ENCODE data around the gene BORCS6. TPM values are rescaled to one million over a fixed set of nuclear protein-coding genes. Genes with fewer than 3 reads are reported as not detected.
A peak's percentile ranks its signal among the peaks of the same experiment; 100 is the strongest.

Gene BORCS6
- total and polyA plus RNA-seq, 2 of the 13 experiments (the other 11 are each of a cell fraction or from before 2014, with no cell fraction given), result 2.0 to 5.1 TPM

- peak; percentile 69; the same call in 1 of the 2 replicates for TF ChIP-seq THRA (CRISPR knock-in tag; IDR thresholded peaks at IDR 0.05; ENCODE audit: borderline replicate concordance)
Observed at GRCh38 chr17:8158267-8159031, 31.5 kb downstream of the BORCS6 start (continued).

- Histone ChIP-seq H3K4me3 (replicated peaks in 1 of 3; ENCODE audit: insufficient read depth in 1 of 3, low read depth in 2 of 3, low read length in 3 of 3) (peak overlapping the region; percentile 58 to 70 (median 63); a peak in 5 of 6 replicates), H3K9me3 (ENCODE audit: low read length) (no peaks in the 10 kb centered on the region), H3K36me3 (replicated peaks in 1 of 2; ENCODE audit: control insufficient read depth in 1 of 2, insufficient read depth in 2 of 2, low read length in 2 of 2) (peaks cover 1 to 7% of the 10 kb centered on the region in 2 experiments; a peak in 3 of 5 replicates), H4K20me1 (ENCODE audit: insufficient read depth, low read length) (no peaks in the 10 kb centered on the region), H2AFZ (ENCODE audit: low read length) (no peak overlapping the region), H3K4me2 (ENCODE audit: low read depth, low read length) (peak overlapping the region; percentile 97), H3K9ac (ENCODE audit: insufficient read depth, low read depth, low read length) (peak overlapping the region; percentile 76), H3K27me3 (ENCODE audit: control insufficient read depth in 1 of 2, insufficient read depth in 2 of 2, low read length in 2 of 2) (no peaks in the 10 kb centered on the region), H3K4me1 (ENCODE audit: insufficient read depth, low read length) (peaks cover 71% of the 10 kb centered on the region), H3K79me2 (ENCODE audit: insufficient read depth, low read length) (peaks cover 9% of the 10 kb centered on the region), H3K27ac (ENCODE audit: extremely low read length, insufficient read depth, low read length) (peak overlapping the region; percentile 86)
- ChIA-PET CTCF (ENCODE audit: low intra/inter-chr PET ratio, low total read pairs) (interaction anchor here (0.7 kb wide), 1 partner anchor 18 kb away, joined by 4 read pairs; no protein-coding TSS in a partner anchor), POLR2A (interaction anchor here (0.6 to 1.9 kb wide), 8 partner anchors 17 to 100 kb away, joined by 3 to 34 read pairs (median 4); partner anchors contain the start of genes ALOXE3 and BORCS6)
- in situ Hi-C loops (cut with HindIII; ENCODE audit: extremely low pct_ligation_motif_present, low pct_unique_long_range_greater_than_20kb), result loop anchor here (5.0 kb wide), 1 partner anchor 34 kb away; the partner anchor contains the start of gene HES7
- peak; percentile 67 for FAIRE-seq
- DNase-seq (ENCODE audit: low spot score), result peak; percentile 98
- peak; percentile 62 for ATAC-seq
- BruUV-seq (replicated peaks), result no TSS peak
- WGBS (ENCODE audit: low lambda C conversion rate), result 54% methylated on average over 40 of the region's 59 CpGs
- intact Hi-C loops (cut with micrococcal nuclease; ENCODE audit: unreplicated experiment), result no loop called here
- TF ChIP-seq ZNF382 (CRISPR knock-in tag; IDR thresholded peaks at IDR 0.05; ENCODE audit: borderline replicate concordance), result no peak
- no peak for TF ChIP-seq ZC3H13 (CRISPR knock-in tag; IDR thresholded peaks at IDR 0.05)
- TF ChIP-seq ZBTB10 (CRISPR knock-in tag; IDR thresholded peaks at IDR 0.05; ENCODE audit: borderline replicate concordance), result no peak
- no peak for TF ChIP-seq KLF13 (CRISPR knock-in tag; IDR thresholded peaks at IDR 0.05)
- no peak for TF ChIP-seq NR2F2 (IDR thresholded peaks at IDR 0.05; ENCODE audit: borderline replicate concordance, low read depth)
- peak; percentile 87 for TF ChIP-seq CREM (IDR thresholded peaks at IDR 0.05)
- TF ChIP-seq CREM (CRISPR knock-in tag; IDR thresholded peaks at IDR 0.05), result no peak
- TF ChIP-seq, protein P1, sequence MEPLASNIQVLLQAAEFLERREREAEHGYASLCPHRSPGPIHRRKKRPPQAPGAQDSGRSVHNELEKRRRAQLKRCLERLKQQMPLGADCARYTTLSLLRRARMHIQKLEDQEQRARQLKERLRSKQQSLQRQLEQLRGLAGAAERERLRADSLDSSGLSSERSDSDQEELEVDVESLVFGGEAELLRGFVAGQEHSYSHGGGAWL (CRISPR knock-in tag; IDR thresholded peaks at IDR 0.05), result 0 out of 2 replicates have a peak, but pooled peaks have one; percentile 28
- TF ChIP-seq, protein P2, sequence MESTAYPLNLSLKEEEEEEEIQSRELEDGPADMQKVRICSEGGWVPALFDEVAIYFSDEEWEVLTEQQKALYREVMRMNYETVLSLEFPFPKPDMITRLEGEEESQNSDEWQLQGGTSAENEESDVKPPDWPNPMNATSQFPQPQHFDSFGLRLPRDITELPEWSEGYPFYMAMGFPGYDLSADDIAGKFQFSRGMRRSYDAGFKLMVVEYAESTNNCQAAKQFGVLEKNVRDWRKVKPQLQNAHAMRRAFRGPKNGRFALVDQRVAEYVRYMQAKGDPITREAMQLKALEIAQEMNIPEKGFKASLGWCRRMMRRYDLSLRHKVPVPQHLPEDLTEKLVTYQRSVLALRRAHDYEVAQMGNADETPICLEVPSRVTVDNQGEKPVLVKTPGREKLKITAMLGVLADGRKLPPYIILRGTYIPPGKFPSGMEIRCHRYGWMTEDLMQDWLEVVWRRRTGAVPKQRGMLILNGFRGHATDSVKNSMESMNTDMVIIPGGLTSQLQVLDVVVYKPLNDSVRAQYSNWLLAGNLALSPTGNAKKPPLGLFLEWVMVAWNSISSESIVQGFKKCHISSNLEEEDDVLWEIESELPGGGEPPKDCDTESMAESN (CRISPR knock-in tag; conservative IDR thresholded peaks at IDR 0.05), result peak; percentile 34; the same call in 1 of the 2 replicates
- peak; percentile 91 for TF ChIP-seq GABPB1 (CRISPR knock-in tag; IDR thresholded peaks at IDR 0.05)
- no peak for TF ChIP-seq ZNF121 (CRISPR knock-in tag; IDR thresholded peaks at IDR 0.05)
- TF ChIP-seq ZNF350 (CRISPR knock-in tag; IDR thresholded peaks at IDR 0.05; ENCODE audit: borderline replicate concordance, low read depth), result peak; percentile 71; the same call in 1 of the 2 replicates
Observed at GRCh38 chr17:8156246-8156992, 33.6 kb downstream of the BORCS6 start.

All from HepG2 (cell line).